Hepatocyte (in vitro differentiated cells): ENCODE measurements around the gene THAP7. TPM values are rescaled to one million over a fixed set of nuclear protein-coding genes. Genes with fewer than 3 reads are reported as not detected.

Experiments used
- DNase-seq: peaks from one replicate; pipeline ENCODE4 v3.0.0-alpha.2; 2016; ENCODE audit warnings: low spot score
- H2AFZ ChIP-seq: fragments of 200-600 bp; sonication (generic); 2 replicates; pipeline ENCODE4 v1.6.0; 2016; ENCODE audit warnings: antibody characterized with exemption, mild to moderate bottlenecking
- H3K27ac ChIP-seq: fragments of 200-600 bp; sonication (generic); 2 replicates; pipeline ENCODE4 v1.5.1; 2016; ENCODE audit warnings: mild to moderate bottlenecking
- H3K27me3 ChIP-seq: fragments of 200-600 bp; sonication (generic); 2 replicates; pipeline ENCODE4 v1.6.1; 2016
- H3K36me3 ChIP-seq: fragments of 200-600 bp; sonication (generic); replicated peaks from 2 replicates; pipeline ENCODE4 v1.5.1; 2016; ENCODE audit warnings: low read depth; ENCODE audit not compliant: insufficient read depth
- H3K4me1 ChIP-seq: fragments of 200-600 bp; sonication (generic); 2 replicates; pipeline ENCODE4 v1.5.1; 2016; ENCODE audit warnings: mild to moderate bottlenecking, moderate library complexity; ENCODE audit not compliant: insufficient read depth
- H3K4me2 ChIP-seq: fragments of 200-600 bp; sonication (generic); 2 replicates; pipeline ENCODE4 v1.6.0; 2016
- H3K4me3 ChIP-seq: fragments of 200-600 bp; sonication (generic); 2 replicates; pipeline ENCODE4 v1.5.1; 2016; ENCODE audit warnings: mild to moderate bottlenecking
- H3K79me2 ChIP-seq: fragments of 200-600 bp; sonication (generic); 2 replicates; pipeline ENCODE4 v1.6.0; 2017; ENCODE audit warnings: mild to moderate bottlenecking
- H3K9me2 ChIP-seq: fragments of 200-600 bp; sonication (generic); replicated peaks from 2 replicates; pipeline ENCODE4 v1.6.0; 2017; ENCODE audit warnings: mild to moderate bottlenecking; ENCODE audit not compliant: insufficient read depth
- H3K9me3 ChIP-seq: fragments of 200-600 bp; sonication (generic); 2 replicates; pipeline ENCODE4 v1.5.1; 2016; ENCODE audit warnings: low read depth, mild to moderate bottlenecking
- H4K20me1 ChIP-seq: fragments of 200-600 bp; sonication (generic); 2 replicates; pipeline ENCODE4 v1.6.0; 2016; ENCODE audit warnings: mild to moderate bottlenecking; ENCODE audit not compliant: insufficient read depth, poor library complexity, severe bottlenecking
- EZH2 ChIP-seq: fragments of 200-600 bp; sonication (generic); IDR thresholded peaks from 2 replicates; pipeline ENCODE4 v1.6.1; 2016; ENCODE audit warnings: antibody characterized with exemption, mild to moderate bottlenecking, borderline replicate concordance
- EZH2phosphoT487 ChIP-seq: fragments of 200-600 bp; sonication (generic); IDR thresholded peaks from one replicate; pipeline ENCODE4 v1.6.1; 2018; ENCODE audit warnings: antibody characterized with exemption, mild to moderate bottlenecking, low read depth, moderate library complexity; ENCODE audit not compliant: unreplicated experiment, severe bottlenecking
- WGBS: methylation state at CpG from one replicate; pipeline ENCODE4 v1.1.6; 2016; ENCODE audit warnings: low lambda C conversion rate; ENCODE audit errors: missing lambda C conversion rate; 5-methylcytosine and 5-hydroxymethylcytosine counted together
- polyA plus RNA-seq: library from polyadenylated mRNA; unstranded; fragments of >200 nt; fragmentation: Nextera tagmentation; extraction: Ambion mirVana; gene quantifications from 2 replicates; pipeline ENCODE4 v1.2.1, GENCODE V29; 2016
- total RNA-seq: library from RNA; depleted of rRNA; stranded (reverse); fragments of >200 nt; gene quantifications from 2 replicates; pipeline ENCODE4 v1.2.3, GENCODE V29; 2014
- TF ChIP-seq, protein P1 (sequence below): fragments of 200-600 bp; sonication (generic); IDR thresholded peaks from 2 replicates; pipeline ENCODE4 v1.5.1; 2016; ENCODE audit warnings: antibody characterized with exemption, mild to moderate bottlenecking; ENCODE audit not compliant: poor library complexity

Gene THAP7
- total and polyA plus RNA-seq, 2 experiments from 2014 or later, result 26.2 to 41.2 TPM

DNA sequence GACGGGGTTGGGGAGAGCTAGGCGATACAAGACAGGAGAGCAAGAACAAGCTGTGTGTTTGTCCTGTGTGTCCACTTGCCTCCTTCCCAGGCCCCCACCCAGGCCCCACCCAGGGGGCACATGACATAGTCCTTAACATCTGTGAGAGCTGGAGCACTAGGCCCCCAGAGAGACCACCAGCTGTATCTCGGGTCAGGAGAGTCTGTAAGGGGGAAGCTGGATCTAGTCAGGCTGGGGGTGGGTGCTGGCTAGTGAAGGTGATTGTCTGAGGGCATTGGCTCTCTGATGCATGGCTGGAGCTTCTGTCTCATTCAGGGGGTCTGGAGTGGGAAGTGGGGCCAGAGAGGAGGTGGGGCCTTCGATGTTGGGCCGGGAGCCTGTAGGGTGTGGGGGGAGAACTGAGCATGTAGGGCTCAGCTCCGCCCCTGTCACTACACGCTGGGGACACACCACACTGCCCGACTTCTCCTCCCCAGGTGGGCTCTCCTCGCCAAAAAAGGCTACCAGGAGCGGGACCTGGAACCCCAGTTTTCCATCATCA is 13.6 kb upstream of the THAP7 start:
- H3K4me1 ChIP-seq, result peaks cover 15% of the 10 kb centered on the region
- H2AFZ ChIP-seq, result no peak overlapping the region
- H3K4me2 ChIP-seq, result peak overlapping the region; percentile 82
- no peak for DNase-seq
- WGBS, result 85% methylated on average over 7 of the region's 10 CpGs
- no peaks in the 10 kb centered on the region for H3K36me3 ChIP-seq
- no peaks in the 10 kb centered on the region for H3K79me2 ChIP-seq
- H3K4me3 ChIP-seq, result no peak overlapping the region
- TF ChIP-seq EZH2phosphoT487 (no peak), EZH2 (no peak)
- TF ChIP-seq, protein P1, sequence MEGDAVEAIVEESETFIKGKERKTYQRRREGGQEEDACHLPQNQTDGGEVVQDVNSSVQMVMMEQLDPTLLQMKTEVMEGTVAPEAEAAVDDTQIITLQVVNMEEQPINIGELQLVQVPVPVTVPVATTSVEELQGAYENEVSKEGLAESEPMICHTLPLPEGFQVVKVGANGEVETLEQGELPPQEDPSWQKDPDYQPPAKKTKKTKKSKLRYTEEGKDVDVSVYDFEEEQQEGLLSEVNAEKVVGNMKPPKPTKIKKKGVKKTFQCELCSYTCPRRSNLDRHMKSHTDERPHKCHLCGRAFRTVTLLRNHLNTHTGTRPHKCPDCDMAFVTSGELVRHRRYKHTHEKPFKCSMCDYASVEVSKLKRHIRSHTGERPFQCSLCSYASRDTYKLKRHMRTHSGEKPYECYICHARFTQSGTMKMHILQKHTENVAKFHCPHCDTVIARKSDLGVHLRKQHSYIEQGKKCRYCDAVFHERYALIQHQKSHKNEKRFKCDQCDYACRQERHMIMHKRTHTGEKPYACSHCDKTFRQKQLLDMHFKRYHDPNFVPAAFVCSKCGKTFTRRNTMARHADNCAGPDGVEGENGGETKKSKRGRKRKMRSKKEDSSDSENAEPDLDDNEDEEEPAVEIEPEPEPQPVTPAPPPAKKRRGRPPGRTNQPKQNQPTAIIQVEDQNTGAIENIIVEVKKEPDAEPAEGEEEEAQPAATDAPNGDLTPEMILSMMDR, result no peak
- peak overlapping the region; percentile 40 for H3K27ac ChIP-seq
- H3K27me3 ChIP-seq, result no peaks in the 10 kb centered on the region
- no peaks in the 10 kb centered on the region for H4K20me1 ChIP-seq
- H3K9me3 ChIP-seq, result no peaks in the 10 kb centered on the region
- no peaks in the 10 kb centered on the region for H3K9me2 ChIP-seq

DNA sequence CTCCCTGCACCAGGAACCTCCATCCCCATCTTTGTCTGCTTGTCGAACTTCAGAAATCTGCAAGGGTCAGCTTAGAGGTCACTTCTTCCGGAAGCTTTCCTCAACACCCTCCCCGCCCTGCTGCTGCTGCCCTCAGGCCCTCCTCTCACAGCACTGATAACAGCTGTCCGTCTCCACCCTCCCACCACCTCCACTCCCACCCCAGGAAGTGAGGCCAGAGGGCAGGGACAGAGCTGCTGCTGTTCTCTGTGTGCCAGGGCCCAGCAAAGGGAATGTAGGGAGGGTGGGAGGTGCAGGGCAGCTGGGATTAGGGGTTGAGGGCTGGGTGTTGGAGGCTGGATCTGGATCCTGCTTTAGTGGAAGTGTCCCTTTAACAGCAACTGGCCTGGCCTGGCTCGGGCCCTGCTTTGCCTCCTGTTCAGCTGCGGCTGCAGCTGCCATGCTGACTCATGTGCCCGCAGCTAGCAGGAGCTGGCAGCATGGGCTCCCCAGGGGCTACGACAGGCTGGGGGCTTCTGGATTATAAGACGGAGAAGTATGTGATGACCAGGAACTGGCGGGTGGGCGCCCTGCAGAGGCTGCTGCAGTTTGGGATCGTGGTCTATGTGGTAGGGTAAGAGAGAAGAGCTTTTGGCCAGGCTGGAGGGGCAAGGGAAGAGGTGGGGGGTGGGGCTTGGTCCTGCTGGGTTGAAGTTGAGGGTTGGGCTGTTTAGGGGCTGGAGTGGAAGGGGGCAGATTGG is 13.0 kb upstream of the THAP7 start, which contains the start of gene P2RX6:
Gene P2RX6 (plus strand): TSS at position 440 of the 740 bp plus-strand sequence. CDS start 10 bp downstream, at position 450.
- no peak for TF ChIP-seq EZH2
- TF ChIP-seq EZH2phosphoT487, result no peak
- TF ChIP-seq, protein P1, result no peak
- H2AFZ ChIP-seq, result no peak within 1 kb of the TSS
- 45% methylated on average over 12 of the region's 12 CpGs for WGBS

DNA sequence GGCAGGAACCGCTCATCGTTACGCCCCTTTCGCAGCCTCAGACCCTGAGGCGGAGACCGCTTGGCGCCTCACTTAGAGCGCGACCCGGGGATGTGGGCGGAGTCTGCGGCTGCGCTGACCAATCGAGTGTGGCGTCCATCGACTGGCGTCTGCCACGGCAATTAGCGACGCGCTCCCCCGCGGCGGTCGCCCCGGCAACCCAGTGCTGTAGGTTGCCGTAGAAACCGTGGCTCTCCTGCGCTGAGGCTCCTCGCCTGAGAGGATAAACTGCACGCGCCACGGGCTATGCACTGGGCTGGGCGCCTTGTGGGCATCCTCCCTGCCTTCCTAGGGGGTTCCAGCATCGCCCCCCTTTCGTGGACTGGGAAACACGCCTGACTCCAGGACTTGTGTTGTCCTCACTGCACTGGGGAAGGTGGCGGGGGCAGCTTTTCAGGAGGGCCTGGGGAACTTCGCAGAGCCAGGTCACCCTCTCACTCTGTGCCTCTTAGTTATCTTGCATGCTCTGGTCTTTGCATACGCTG is 12.3 kb upstream of the THAP7 start:
- no peaks in the 10 kb centered on the region for H3K9me3 ChIP-seq
- no peak overlapping the region for H3K4me3 ChIP-seq
- H3K36me3 ChIP-seq, result no peaks in the 10 kb centered on the region
- DNase-seq, result peak; percentile 94
- H3K27ac ChIP-seq, result peak overlapping the region; percentile 60
- no peaks in the 10 kb centered on the region for H4K20me1 ChIP-seq
- H3K4me2 ChIP-seq, result peak overlapping the region; percentile 82
- H3K4me1 ChIP-seq, result peaks cover 15% of the 10 kb centered on the region
- no peaks in the 10 kb centered on the region for H3K9me2 ChIP-seq
- H3K79me2 ChIP-seq, result no peaks in the 10 kb centered on the region
- H3K27me3 ChIP-seq, result no peaks in the 10 kb centered on the region
- no peak overlapping the region for H2AFZ ChIP-seq
- 3% methylated on average over 39 of the region's 40 CpGs for WGBS
- TF ChIP-seq EZH2phosphoT487 (no peak), EZH2 (no peak)
- TF ChIP-seq, protein P1, result no peak

More for the DNA sequence above, 13.0 kb upstream of the THAP7 start, which contains the start of gene P2RX6:
- H4K20me1 ChIP-seq, result no peaks in the 10 kb centered on the region
- H3K79me2 ChIP-seq, result no peaks in the 10 kb centered on the region
- no peaks in the 10 kb centered on the region for H3K9me3 ChIP-seq
- peak within 1 kb of the TSS; percentile 82 for H3K4me2 ChIP-seq
- no peak within 1 kb of the TSS for H3K4me3 ChIP-seq
- H3K27me3 ChIP-seq, result no peaks in the 10 kb centered on the region
- H3K27ac ChIP-seq, result peak within 1 kb of the TSS; percentile 60
- DNase-seq, result peak; percentile 56
- H3K9me2 ChIP-seq, result no peaks in the 10 kb centered on the region
- no peaks in the 10 kb centered on the region for H3K36me3 ChIP-seq
- H3K4me1 ChIP-seq, result peaks cover 15% of the 10 kb centered on the region
